Osteoblast (primary cell): ENCODE measurements around the gene TRAPPC6A. TPM values are rescaled to one million over a fixed set of nuclear protein-coding genes. Genes with fewer than 3 reads are reported as not detected.

Experiments used
- DNase-seq: peaks from one replicate; pipeline ENCODE4 v3.0.0; 2011; ENCODE audit warnings: low spot score, mixed read lengths; ENCODE audit not compliant: insufficient read length; ENCODE audit errors: missing footprints
- H2AFZ ChIP-seq: 2 replicates; pipeline ENCODE4 v1.6.0; 2011; ENCODE audit warnings: mild to moderate bottlenecking, low read length
- H3K27ac ChIP-seq: 2 replicates; pipeline ENCODE4 v1.5.1; 2011; ENCODE audit warnings: mild to moderate bottlenecking, low read depth, low read length, moderate library complexity
- H3K27me3 ChIP-seq: 2 replicates; pipeline ENCODE4 v1.6.0; 2012; ENCODE audit warnings: mild to moderate bottlenecking, control low read depth, inconsistent platforms, low read length, moderate library complexity; ENCODE audit not compliant: insufficient read depth
- H3K36me3 ChIP-seq: 2 replicates; pipeline ENCODE4 v1.5.1; 2011; ENCODE audit warnings: mild to moderate bottlenecking, low read length, control low read depth, moderate library complexity; ENCODE audit not compliant: insufficient read depth
- H3K4me1 ChIP-seq: 2 replicates; pipeline ENCODE4 v1.5.1; 2011; ENCODE audit warnings: mild to moderate bottlenecking, low read length, control low read depth, moderate library complexity; ENCODE audit not compliant: insufficient read depth
- H3K4me2 ChIP-seq: 2 replicates; pipeline ENCODE4 v1.6.0; 2011; ENCODE audit warnings: mild to moderate bottlenecking, low read length; ENCODE audit not compliant: insufficient read depth
- H3K4me3 ChIP-seq: fragments of 200-600 bp; sonication (generic); 3 replicates; pipeline ENCODE4 v1.5.1; 2012; ENCODE audit warnings: mild to moderate bottlenecking, low read length, inconsistent platforms; ENCODE audit not compliant: insufficient read depth
- H3K79me2 ChIP-seq: 2 replicates; pipeline ENCODE4 v1.6.0; 2012; ENCODE audit warnings: mild to moderate bottlenecking, low read length, control low read depth, inconsistent platforms; ENCODE audit not compliant: insufficient read depth
- H3K9me3 ChIP-seq: 2 replicates; pipeline ENCODE4 v1.5.1; 2011; ENCODE audit warnings: low read depth, low read length, control low read depth
- H4K20me1 ChIP-seq: 2 replicates; pipeline ENCODE4 v1.6.0; 2012; ENCODE audit warnings: mild to moderate bottlenecking, low read length, control low read depth; ENCODE audit not compliant: insufficient read depth
- total RNA-seq: library from RNA; depleted of rRNA; stranded (reverse); fragments of >200 nt; gene quantifications from 2 replicates; pipeline ENCODE4 v1.2.3, GENCODE V29; 2012
- TF ChIP-seq, protein P1 (sequence below): IDR thresholded peaks from 2 replicates; pipeline ENCODE4 v1.5.1; 2011; ENCODE audit warnings: mild to moderate bottlenecking, low read depth, low read length, moderate library complexity; ENCODE audit errors: extremely low read depth

The TRAPPC6A gene
- total RNA-seq, 1 donor = 13.8 TPM

DNA sequence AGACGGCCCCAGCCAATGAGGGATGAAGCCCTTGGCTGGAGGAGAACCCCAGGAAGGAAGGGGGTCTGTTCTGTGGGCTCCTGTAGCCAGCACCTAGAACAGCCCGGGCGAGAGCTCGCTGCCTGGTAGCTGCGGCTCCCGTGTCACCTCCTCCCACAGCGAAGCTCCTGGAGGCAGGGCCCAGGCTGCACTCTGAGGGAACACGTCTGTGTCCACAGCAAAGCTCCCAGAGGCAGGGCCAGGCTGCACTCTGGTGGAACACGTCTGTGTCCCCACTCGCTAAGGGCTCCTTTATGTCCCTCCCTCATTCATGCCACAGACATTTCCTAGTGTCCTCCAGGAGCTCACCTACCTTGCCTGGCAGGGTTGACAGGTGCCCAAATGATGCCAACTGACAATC, 8.4 kb downstream of the TRAPPC6A start:
- Histone ChIP-seq H3K27me3 (no peaks in the 10 kb centered on the region), H3K4me2 (no peak overlapping the region), H3K4me1 (peaks cover 15% of the 10 kb centered on the region), H3K4me3 (no peak overlapping the region), H4K20me1 (no peaks in the 10 kb centered on the region), H3K79me2 (no peaks in the 10 kb centered on the region), H3K36me3 (no peaks in the 10 kb centered on the region), H3K9me3 (no peaks in the 10 kb centered on the region), H2AFZ (no peak overlapping the region), H3K27ac (no peak overlapping the region)
- TF ChIP-seq, protein P1, sequence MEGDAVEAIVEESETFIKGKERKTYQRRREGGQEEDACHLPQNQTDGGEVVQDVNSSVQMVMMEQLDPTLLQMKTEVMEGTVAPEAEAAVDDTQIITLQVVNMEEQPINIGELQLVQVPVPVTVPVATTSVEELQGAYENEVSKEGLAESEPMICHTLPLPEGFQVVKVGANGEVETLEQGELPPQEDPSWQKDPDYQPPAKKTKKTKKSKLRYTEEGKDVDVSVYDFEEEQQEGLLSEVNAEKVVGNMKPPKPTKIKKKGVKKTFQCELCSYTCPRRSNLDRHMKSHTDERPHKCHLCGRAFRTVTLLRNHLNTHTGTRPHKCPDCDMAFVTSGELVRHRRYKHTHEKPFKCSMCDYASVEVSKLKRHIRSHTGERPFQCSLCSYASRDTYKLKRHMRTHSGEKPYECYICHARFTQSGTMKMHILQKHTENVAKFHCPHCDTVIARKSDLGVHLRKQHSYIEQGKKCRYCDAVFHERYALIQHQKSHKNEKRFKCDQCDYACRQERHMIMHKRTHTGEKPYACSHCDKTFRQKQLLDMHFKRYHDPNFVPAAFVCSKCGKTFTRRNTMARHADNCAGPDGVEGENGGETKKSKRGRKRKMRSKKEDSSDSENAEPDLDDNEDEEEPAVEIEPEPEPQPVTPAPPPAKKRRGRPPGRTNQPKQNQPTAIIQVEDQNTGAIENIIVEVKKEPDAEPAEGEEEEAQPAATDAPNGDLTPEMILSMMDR = no peak
- peak; percentile 53 for DNase-seq

DNA sequence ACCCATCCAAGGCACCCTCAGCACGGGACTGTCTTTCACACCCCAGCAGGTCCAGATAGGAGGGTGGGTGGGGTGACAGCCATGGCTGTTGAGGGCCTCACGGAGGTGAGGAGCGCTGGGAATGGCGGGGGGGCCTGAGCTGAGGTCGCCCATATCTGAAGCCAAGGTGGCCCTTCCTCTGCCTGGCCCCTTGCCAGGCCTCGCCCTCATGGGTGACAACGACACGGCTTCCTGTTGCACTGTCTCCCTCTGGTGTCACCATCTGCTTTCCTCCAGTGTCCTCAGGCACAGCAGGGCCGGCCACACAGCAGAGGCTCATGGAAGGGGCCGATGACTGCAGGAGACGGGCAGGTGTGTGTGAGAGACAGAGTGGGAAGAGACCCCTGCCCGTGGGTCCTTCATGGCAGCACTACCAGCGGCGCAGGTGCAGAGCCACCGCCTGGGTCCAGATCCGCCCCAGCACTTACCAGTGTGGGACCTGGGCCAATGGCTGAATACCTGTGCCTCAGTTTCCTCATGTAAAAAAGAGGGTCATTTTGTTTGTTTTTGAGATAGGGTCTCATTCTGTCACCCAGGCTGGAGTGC, 9.2 kb downstream of the TRAPPC6A start:
- TF ChIP-seq, protein P1 = no peak
- Histone ChIP-seq H3K4me2 (no peak overlapping the region), H3K27me3 (no peaks in the 10 kb centered on the region), H3K4me1 (peaks cover 14% of the 10 kb centered on the region), H3K9me3 (no peaks in the 10 kb centered on the region), H3K36me3 (no peaks in the 10 kb centered on the region), H3K79me2 (no peaks in the 10 kb centered on the region), H4K20me1 (no peaks in the 10 kb centered on the region), H2AFZ (no peak overlapping the region), H3K4me3 (no peak overlapping the region), H3K27ac (no peak overlapping the region)
- DNase-seq = peak; percentile 73

DNA sequence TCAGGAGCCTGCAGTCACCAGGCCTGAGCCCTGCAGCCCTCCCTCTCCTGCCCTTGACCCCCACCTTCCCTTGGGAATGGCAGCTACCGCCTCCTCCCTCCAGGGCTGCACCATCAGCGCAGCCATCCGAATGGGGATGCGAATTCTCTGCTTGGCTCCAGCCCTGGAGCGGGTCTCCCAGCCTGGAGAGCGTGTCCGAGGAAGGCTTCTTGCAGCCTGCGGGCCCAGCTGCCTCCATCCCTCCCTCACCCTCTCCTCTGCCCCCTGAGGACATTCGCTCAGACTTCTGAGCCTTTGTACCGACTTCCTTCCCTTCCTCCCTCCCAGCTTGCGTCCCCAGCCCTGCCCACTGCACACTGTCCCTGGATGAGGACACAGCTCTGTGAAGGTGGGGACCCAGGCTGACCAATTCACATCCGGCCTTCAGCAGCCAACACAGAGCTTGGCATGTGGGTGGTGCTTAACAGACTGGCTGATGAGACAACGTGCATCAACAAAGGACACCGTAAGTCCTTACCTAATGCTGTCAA, 11.2 kb downstream of the TRAPPC6A start:
- Histone ChIP-seq H2AFZ (no peak overlapping the region), H3K36me3 (no peaks in the 10 kb centered on the region), H3K4me2 (no peak overlapping the region), H3K79me2 (no peaks in the 10 kb centered on the region), H3K4me1 (peaks cover 8% of the 10 kb centered on the region), H3K4me3 (no peak overlapping the region), H3K27ac (no peak overlapping the region), H4K20me1 (no peaks in the 10 kb centered on the region), H3K9me3 (no peaks in the 10 kb centered on the region), H3K27me3 (peaks cover 2% of the 10 kb centered on the region)
- peak; percentile 61 for DNase-seq
- TF ChIP-seq, protein P1 = no peak

DNA sequence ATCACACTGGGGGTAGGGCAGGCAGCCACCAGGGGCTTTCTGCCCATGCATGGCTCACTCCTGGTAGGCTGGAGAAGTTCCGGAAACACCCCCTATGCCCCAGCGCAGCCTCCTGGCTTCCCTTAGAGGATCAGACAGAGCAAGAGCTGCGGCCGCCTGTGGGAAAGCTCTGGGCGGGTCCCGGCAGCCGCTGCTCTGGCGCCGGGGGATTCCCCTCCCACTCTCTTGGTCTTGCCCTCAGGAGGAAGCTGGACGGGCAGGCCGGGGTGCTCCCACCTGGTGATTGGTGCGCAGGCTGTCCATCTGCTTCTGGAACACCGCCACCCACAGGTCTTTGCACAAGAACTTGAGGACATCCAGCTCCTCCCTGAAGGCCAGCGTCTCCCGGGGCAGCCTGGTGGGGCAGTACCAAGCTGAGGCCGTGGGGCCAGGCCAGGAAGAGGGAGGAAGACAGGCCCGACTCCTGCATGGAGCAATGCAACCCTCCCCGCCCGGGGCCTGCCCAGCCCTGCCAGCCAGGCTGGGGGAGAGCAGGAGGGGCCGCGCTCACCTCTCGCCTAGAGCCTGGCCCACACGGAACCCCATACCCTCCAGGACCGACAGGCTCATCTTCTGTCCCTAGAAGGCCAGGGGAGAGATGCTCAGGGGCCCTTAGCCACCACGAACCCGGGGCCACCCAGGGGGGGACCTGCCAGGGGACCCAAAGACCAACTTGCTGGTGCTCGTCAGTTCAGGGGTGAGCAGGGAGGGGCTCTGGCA, 13.3 kb downstream of the TRAPPC6A start:
- H2AFZ ChIP-seq = peak overlapping the region; percentile 59
- H3K27me3 ChIP-seq = peaks cover 17% of the 10 kb centered on the region
- no peak overlapping the region for H3K4me2 ChIP-seq
- no peaks in the 10 kb centered on the region for H3K9me3 ChIP-seq
- H4K20me1 ChIP-seq = no peaks in the 10 kb centered on the region
- H3K4me3 ChIP-seq = peak overlapping the region; percentile 13
- DNase-seq = peak; percentile 95
- TF ChIP-seq, protein P1 = no peak
- no peaks in the 10 kb centered on the region for H3K36me3 ChIP-seq
- no peak overlapping the region for H3K27ac ChIP-seq
- H3K4me1 ChIP-seq = peaks cover 8% of the 10 kb centered on the region
- no peaks in the 10 kb centered on the region for H3K79me2 ChIP-seq
